NCI-H748 (cell line): Measurements from ENCODE around the gene EPHA6.
A peak's percentile ranks its signal among the peaks of the same experiment; 100 is the strongest.

Source experiments
- DNase-seq: peaks from one replicate; lab custom pipeline; 2025; ENCODE audit not compliant: unreplicated experiment; lab: John Stamatoyannopoulos, UW

The EPHA6 gene

GRCh38 chr3:97148931-97149330 lies 334.5 kb downstream of the EPHA6 start:
- no peak for DNase-seq

- DNase-seq, result no peak
These were observed 346.8 kb downstream of the EPHA6 start for GRCh38 chr3:97161169-97161568.

- DNase-seq, result no peak
These were observed 362.8 kb downstream of the EPHA6 start for GRCh38 chr3:97177242-97177641.

- DNase-seq, result no peak
These were observed 367.3 kb downstream of the EPHA6 start for GRCh38 chr3:97181704-97182103.

- DNase-seq, result peak; percentile 0
These were observed 373.4 kb downstream of the EPHA6 start for GRCh38 chr3:97187771-97188170.

- no peak for DNase-seq
These were observed 375.4 kb downstream of the EPHA6 start for GRCh38 chr3:97189835-97190234.

GRCh38 chr3:97197083-97197482 lies 382.7 kb downstream of the EPHA6 start:
- DNase-seq, result no peak

GRCh38 chr3:97197830-97198229 lies 383.4 kb downstream of the EPHA6 start:
- DNase-seq, result no peak

GRCh38 chr3:97200387-97200786 lies 386.0 kb downstream of the EPHA6 start:
- no peak for DNase-seq

GRCh38 chr3:97201814-97202213 lies 387.4 kb downstream of the EPHA6 start:
- no peak for DNase-seq

- DNase-seq, result no peak
These were observed 414.6 kb downstream of the EPHA6 start for GRCh38 chr3:97228966-97229365.

GRCh38 chr3:97230486-97230885 lies 416.1 kb downstream of the EPHA6 start:
- DNase-seq, result no peak

GRCh38 chr3:97232393-97233034 lies 418.1 kb downstream of the EPHA6 start:
- peak; percentile 64 for DNase-seq

- no peak for DNase-seq
These were observed 420.8 kb downstream of the EPHA6 start for GRCh38 chr3:97235179-97235578.

GRCh38 chr3:97235611-97236315 lies 421.4 kb downstream of the EPHA6 start:
- no peak for DNase-seq

GRCh38 chr3:97241417-97241816 lies 427.0 kb downstream of the EPHA6 start:
- DNase-seq, result no peak

- no peak for DNase-seq
These were observed 431.0 kb downstream of the EPHA6 start for GRCh38 chr3:97245201-97245910.

GRCh38 chr3:97256060-97256459 lies 441.7 kb downstream of the EPHA6 start:
- no peak for DNase-seq

- DNase-seq, result no peak
These were observed 443.7 kb downstream of the EPHA6 start for GRCh38 chr3:97257942-97258697.

- DNase-seq, result no peak
These were observed 444.9 kb downstream of the EPHA6 start for GRCh38 chr3:97259263-97259662.

- no peak for DNase-seq
These were observed 449.8 kb downstream of the EPHA6 start for GRCh38 chr3:97264180-97264579.
